DMS153 (cell line): ENCODE data around the gene ZNRF2.
"Not testable (repeated sequence)": the region's sequence is repeated elsewhere in the genome, so short reads cannot be mapped to it uniquely, and the experiment has no call there.

Experiments used
- DNase-seq: peaks from one replicate; lab custom pipeline; 2025; lab: John Stamatoyannopoulos, UW

ZNRF2 gene

GRCh38 chr7:30287625-30288024 lies 3.2 kb downstream of the ZNRF2 start:
- DNase-seq = not testable (repeated sequence)

GRCh38 chr7:30289634-30290033 lies 5.2 kb downstream of the ZNRF2 start:
- not testable (repeated sequence) for DNase-seq

- not testable (repeated sequence) for DNase-seq
Measured at GRCh38 chr7:30290317-30290716, 5.9 kb downstream of the ZNRF2 start.

- not testable (repeated sequence) for DNase-seq
Measured at GRCh38 chr7:30292416-30293038, 8.1 kb downstream of the ZNRF2 start.

GRCh38 chr7:30296304-30296703 lies 11.9 kb downstream of the ZNRF2 start:
- not testable (repeated sequence) for DNase-seq

- not testable (repeated sequence) for DNase-seq
Measured at GRCh38 chr7:30297499-30297898, 13.1 kb downstream of the ZNRF2 start.

GRCh38 chr7:30298409-30298808 lies 14.0 kb downstream of the ZNRF2 start:
- not testable (repeated sequence) for DNase-seq

GRCh38 chr7:30301751-30302150 lies 17.4 kb downstream of the ZNRF2 start:
- DNase-seq = no peak

- DNase-seq = no peak
Measured at GRCh38 chr7:30302656-30303311, 18.4 kb downstream of the ZNRF2 start.

- no peak for DNase-seq
Measured at GRCh38 chr7:30303312-30304039, 19.1 kb downstream of the ZNRF2 start.

GRCh38 chr7:30304177-30304884 lies 19.9 kb downstream of the ZNRF2 start:
- DNase-seq = no peak

GRCh38 chr7:30306976-30307375 lies 22.6 kb downstream of the ZNRF2 start:
- DNase-seq = no peak

GRCh38 chr7:30308389-30308788 lies 24.0 kb downstream of the ZNRF2 start:
- DNase-seq = no peak

GRCh38 chr7:30309302-30309701 lies 24.9 kb downstream of the ZNRF2 start:
- no peak for DNase-seq

- no peak for DNase-seq
Measured at GRCh38 chr7:30309842-30310435, 25.5 kb downstream of the ZNRF2 start.

- no peak for DNase-seq
Measured at GRCh38 chr7:30310674-30311362, 26.4 kb downstream of the ZNRF2 start.

GRCh38 chr7:30312178-30312577 lies 27.8 kb downstream of the ZNRF2 start:
- no peak for DNase-seq

GRCh38 chr7:30313348-30313747 lies 29.0 kb downstream of the ZNRF2 start:
- no peak for DNase-seq

- no peak for DNase-seq
Measured at GRCh38 chr7:30313793-30314192, 29.4 kb downstream of the ZNRF2 start.

- no peak for DNase-seq
Measured at GRCh38 chr7:30315589-30315988, 31.2 kb downstream of the ZNRF2 start.

GRCh38 chr7:30320392-30320791 lies 36.0 kb downstream of the ZNRF2 start:
- DNase-seq = no peak
